Measurements from ENCODE around the gene SREBF2.

- TF ChIP-seq CTCF (conservative IDR thresholded peaks at IDR 0.05 in 1 of 2, IDR thresholded peaks at IDR 0.05 in 1 of 2; ENCODE audit: extremely low read depth in 1 of 2, insufficient read depth in 1 of 2, low read depth in 1 of 2, low read length in 2 of 2) (no peak), EZH2 (IDR thresholded peaks at IDR 0.05; ENCODE audit: borderline replicate concordance, low read length) (no peak)
Measured at GRCh38 chr22:41787331-41787730, 45.6 kb upstream of the SREBF2 start.

All from mammary epithelial cell (primary cell).